Mononuclear cell (primary cell): ENCODE measurements around the gene UNK. TPM values are rescaled to one million over a fixed set of nuclear protein-coding genes. Genes with fewer than 3 reads are reported as not detected.
"Not testable (repeated sequence)": the region's sequence is repeated elsewhere in the genome, so short reads cannot be mapped to it uniquely, and the experiment has no call there.

Source experiments
- H3K27me3 ChIP-seq: 2 replicates; pipeline ENCODE4 v1.6.0; 2011; ENCODE audit warnings: low read length, control low read depth; ENCODE audit not compliant: insufficient read depth
- H3K4me1 ChIP-seq: 2 replicates; pipeline ENCODE4 v1.5.1; 2011; ENCODE audit warnings: mild to moderate bottlenecking, low read length, control low read depth; ENCODE audit not compliant: insufficient read depth
- H3K4me3 ChIP-seq: 2 replicates; pipeline ENCODE4 v1.5.1; 2011; ENCODE audit warnings: mild to moderate bottlenecking, low read length, moderate library complexity
- H3K9me3 ChIP-seq: 2 replicates; pipeline ENCODE4 v1.5.1; 2011; ENCODE audit warnings: low read depth, mild to moderate bottlenecking, control low read depth, low read length
- total RNA-seq: library from RNA; depleted of rRNA; stranded (reverse); fragments of >200 nt; gene quantifications from one replicate; pipeline ENCODE4 v1.2.3, GENCODE V29; 2012

Gene UNK
- total RNA-seq, 1 donor, result 32.8 TPM

DNA sequence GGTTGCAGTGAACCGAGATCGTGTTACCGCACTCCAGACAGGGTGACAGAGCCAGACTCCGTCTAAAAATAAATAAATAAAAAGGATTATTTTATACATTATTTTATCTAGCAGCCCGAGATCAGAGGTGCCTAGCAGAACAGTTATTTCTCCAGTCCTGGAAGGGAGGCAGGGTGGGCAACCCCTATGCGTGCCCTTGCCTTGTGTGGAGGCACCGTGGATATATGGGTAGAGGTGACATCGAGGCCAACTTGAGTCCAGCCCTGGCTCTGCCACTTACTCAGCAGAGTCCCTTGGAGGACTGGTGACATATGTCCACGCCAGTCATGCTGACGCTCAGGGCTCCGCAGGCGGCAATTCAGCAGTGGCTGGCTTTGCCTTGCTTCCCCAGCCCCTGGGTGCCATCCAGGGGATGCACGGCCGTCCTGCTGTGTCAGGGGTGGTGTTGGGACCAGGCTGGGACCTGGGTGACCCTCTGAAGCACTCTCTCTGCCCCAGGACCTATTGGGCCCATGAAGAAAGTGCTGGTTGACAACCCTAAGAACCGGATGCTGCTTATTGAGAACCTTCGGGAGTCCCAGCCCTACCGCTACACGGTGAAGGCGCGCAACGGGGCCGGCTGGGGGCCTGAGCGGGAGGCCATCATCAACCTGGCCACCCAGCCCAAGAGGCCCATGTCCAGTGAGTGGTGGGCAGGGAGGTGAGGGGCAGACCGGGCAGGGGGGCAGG is 32.8 kb upstream of the UNK start:
- Histone ChIP-seq H3K4me3 (no peak overlapping the region), H3K9me3 (no peaks in the 10 kb centered on the region), H3K4me1 (peaks cover 36% of the 10 kb centered on the region), H3K27me3 (no peaks in the 10 kb centered on the region)

DNA sequence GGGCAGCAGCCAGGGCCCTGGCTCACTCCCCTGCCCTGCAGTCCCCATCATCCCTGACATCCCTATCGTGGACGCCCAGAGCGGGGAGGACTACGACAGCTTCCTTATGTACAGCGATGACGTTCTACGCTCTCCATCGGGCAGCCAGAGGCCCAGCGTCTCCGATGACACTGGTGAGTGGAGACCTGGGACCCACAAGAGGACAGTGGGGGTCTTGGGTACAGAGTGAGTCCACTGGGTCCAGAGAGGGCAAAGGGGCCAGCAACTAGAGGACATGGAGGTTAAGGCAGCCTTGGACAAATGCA is 32.2 kb upstream of the UNK start:
- Histone ChIP-seq H3K4me3 (no peak overlapping the region), H3K27me3 (no peaks in the 10 kb centered on the region), H3K4me1 (peaks cover 36% of the 10 kb centered on the region), H3K9me3 (no peaks in the 10 kb centered on the region)

DNA sequence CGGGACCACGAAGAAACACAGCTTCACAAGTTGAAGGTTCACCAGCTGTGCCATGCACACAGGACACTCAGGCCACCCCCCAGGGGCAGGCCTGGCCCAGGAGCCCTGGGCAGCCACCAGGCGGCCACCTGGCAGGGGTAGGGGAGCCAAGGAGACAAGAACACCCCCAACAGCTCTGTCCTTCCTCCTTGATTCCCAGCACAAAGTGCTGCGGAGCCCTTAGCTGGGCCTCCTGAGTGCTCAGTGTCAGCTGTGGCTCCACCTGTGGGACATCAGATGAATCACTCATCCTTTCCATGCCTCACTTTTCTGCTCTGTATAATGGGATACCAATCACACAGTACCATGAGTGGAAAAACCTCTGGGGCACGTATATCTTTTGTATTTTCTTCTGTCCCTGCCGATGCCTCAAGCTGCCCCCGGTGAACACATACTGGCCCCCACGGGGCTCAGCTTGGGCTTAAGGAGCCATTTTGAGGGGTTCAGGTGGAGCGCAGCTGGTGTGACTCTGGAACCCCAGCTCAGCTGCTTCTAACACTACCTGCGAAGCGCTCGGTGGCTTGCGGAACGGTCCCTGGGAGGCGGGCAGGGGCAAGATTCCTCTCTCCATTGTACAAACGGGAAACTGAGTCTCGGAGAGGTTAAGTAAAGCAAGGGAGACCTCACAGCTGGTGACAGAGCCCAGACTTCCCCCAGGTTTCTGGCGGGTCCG is 31.6 kb upstream of the UNK start:
- Histone ChIP-seq H3K4me1 (peaks cover 30% of the 10 kb centered on the region), H3K9me3 (no peaks in the 10 kb centered on the region), H3K27me3 (no peaks in the 10 kb centered on the region), H3K4me3 (peak overlapping the region; percentile 37)

DNA sequence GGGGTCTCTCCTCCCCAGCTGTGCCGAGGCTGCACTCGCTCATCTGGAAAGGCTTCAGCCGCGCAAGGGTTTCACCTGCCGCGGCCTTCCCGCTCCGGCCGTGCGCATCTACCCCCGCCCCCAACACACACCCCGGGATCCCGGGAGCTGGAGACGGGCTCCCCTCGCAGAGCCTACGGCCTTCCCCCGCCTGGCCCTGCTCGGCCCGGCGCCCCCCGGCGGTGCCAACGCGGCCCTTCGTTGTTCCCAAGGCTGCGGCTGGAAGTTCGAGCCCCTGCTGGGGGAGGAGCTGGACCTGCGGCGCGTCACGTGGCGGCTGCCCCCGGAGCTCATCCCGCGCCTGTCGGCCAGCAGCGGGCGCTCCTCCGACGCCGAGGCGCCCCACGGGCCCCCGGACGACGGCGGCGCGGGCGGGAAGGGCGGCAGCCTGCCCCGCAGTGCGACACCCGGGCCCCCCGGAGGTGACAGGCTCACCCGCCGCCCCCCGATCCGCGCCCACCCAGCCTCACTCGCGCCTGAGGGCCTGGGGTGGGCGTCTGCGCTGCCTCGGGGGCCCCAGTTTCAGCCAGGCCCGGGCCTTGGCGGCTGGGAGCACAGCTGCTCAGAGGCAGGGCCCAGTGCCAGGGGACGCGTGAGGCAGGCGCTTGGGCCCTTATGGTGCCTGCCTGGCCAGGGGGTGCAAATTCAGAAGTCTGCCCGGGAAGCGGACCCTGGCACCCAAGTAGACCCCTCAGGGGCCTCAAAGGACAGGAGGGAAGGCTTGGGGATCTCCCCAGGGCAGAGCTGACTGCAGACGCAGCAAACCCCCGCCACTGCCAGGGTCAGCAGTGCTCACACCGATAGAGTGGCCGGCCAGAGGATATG is 30.9 kb upstream of the UNK start:
- Histone ChIP-seq H3K4me1 (peaks cover 29% of the 10 kb centered on the region), H3K9me3 (no peaks in the 10 kb centered on the region), H3K27me3 (no peaks in the 10 kb centered on the region), H3K4me3 (peak overlapping the region; percentile 37)

DNA sequence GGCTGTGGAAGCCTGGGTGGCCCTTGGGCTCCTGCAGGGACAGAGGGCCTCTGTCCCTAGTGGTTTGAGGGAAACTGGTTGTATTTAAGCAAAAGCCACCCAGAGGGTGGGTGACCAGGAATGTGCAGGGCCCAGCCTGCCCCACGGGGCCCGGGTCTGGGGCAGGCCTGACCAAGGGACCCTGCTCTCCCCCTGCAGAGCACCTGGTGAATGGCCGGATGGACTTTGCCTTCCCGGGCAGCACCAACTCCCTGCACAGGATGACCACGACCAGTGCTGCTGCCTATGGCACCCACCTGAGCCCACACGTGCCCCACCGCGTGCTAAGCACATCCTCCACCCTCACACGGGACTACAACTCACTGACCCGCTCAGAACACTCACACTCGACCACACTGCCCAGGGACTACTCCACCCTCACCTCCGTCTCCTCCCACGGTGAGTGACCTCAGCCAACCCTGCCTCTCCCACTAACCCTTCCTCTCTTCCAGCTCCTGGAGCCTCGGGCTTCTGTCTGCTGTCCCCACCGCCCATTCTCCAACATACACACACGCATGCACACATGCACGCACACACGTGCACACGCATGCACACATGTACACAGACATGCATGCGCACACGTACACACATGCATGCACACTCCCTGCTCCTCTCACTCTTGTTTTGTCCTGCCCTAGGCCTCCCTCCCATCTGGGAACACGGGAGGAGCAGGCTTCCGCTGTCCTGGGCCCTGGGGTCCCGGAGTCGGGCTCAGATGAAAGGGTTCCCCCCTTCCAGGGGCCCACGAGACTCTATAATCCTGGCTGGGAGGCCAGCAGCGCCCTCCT is 30.0 kb upstream of the UNK start:
- H3K4me3 ChIP-seq, result no peak overlapping the region
- no peaks in the 10 kb centered on the region for H3K9me3 ChIP-seq
- H3K27me3 ChIP-seq, result no peaks in the 10 kb centered on the region
- peaks cover 28% of the 10 kb centered on the region for H3K4me1 ChIP-seq

DNA sequence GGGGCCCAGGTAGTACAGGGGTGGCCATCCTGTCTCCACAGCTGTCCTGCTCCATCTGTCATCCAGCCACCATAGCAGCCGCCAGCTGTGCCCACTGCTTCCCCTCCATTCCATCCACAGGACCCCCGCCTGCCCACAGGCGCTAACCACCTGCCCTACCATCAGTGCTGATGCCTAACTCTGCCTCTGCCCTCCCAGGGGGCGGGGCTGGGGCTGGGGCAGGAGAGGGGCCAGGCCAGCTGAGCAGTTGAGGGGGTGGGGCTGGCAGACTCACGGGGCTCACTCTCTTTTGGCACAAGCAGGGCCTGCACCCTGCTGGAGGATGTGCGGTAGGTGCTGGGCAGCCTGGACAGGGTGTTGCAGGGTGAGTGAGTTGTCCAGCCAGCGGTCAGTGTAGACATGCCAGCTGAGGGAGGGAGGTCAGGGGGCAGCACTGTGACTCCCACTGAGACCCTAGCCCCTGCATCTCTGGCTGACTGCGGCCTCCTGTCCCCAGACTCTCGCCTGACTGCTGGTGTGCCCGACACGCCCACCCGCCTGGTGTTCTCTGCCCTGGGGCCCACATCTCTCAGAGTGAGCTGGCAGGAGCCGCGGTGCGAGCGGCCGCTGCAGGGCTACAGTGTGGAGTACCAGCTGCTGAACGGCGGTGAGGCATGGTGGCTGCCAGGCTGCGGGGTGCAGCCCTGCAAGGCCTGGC is 29.3 kb upstream of the UNK start:
- H3K27me3 ChIP-seq, result no peaks in the 10 kb centered on the region
- H3K9me3 ChIP-seq, result no peaks in the 10 kb centered on the region
- H3K4me1 ChIP-seq, result peaks cover 22% of the 10 kb centered on the region
- H3K4me3 ChIP-seq, result no peak overlapping the region

DNA sequence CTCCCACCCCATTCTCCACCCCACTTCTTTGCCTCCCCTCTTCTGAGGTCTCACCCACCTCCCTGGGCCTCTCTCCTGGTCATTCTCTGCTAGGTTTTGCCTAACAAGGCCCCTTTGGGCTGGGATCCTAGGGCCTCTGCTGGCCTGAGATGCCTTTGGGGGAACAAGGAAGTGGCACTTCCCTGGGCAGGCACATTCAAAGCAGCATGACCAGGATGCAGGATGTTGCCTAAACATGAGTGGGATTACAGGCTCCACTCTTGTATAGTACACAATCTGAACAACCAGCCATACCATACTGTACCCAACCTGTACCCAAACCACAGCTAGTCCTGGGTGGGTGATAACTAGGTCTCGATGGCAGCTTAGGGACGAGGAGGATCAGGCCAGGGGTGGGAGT is 28.6 kb upstream of the UNK start:
- no peaks in the 10 kb centered on the region for H3K27me3 ChIP-seq

DNA sequence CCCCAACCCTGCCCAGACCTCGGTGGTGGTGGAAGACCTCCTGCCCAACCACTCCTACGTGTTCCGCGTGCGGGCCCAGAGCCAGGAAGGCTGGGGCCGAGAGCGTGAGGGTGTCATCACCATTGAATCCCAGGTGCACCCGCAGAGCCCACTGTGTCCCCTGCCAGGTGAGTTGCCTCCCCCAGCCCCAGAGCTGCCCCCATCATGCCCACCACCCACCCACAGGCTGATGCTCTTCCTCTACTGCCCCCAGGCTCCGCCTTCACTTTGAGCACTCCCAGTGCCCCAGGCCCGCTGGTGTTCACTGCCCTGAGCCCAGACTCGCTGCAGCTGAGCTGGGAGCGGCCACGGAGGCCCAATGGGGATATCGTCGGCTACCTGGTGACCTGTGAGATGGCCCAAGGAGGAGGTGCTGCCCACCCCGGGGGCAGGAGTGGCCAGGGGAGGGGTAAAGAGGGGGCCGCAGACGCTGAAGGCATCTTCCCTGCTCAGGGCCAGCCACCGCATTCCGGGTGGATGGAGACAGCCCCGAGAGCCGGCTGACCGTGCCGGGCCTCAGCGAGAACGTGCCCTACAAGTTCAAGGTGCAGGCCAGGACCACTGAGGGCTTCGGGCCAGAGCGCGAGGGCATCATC is 28.0 kb upstream of the UNK start:
- H3K4me3 ChIP-seq, result no peak overlapping the region
- H3K9me3 ChIP-seq, result no peaks in the 10 kb centered on the region
- no peaks in the 10 kb centered on the region for H3K27me3 ChIP-seq
- peaks cover 22% of the 10 kb centered on the region for H3K4me1 ChIP-seq

More for the DNA sequence above, 28.6 kb upstream of the UNK start:
- H3K4me1 ChIP-seq, result peaks cover 22% of the 10 kb centered on the region
- H3K9me3 ChIP-seq, result no peaks in the 10 kb centered on the region
- H3K4me3 ChIP-seq, result no peak overlapping the region

DNA sequence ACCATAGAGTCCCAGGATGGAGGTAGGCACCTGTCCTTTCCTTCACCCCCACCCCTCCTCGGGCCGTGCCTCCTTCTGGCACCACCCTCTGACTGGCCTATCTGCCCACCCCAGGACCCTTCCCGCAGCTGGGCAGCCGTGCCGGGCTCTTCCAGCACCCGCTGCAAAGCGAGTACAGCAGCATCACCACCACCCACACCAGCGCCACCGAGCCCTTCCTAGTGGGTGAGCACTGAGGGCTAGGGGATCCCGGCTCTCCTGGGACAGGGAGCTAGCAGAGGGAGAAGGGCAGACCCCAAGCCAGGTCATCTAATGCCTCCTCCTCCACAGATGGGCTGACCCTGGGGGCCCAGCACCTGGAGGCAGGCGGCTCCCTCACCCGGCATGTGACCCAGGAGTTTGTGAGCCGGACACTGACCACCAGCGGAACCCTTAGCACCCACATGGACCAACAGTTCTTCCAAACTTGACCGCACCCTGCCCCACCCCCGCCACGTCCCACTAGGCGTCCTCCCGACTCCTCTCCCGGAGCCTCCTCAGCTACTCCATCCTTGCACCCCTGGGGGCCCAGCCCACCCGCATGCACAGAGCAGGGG is 27.4 kb upstream of the UNK start:
- Histone ChIP-seq H3K4me3 (no peak overlapping the region), H3K27me3 (no peaks in the 10 kb centered on the region), H3K4me1 (peaks cover 22% of the 10 kb centered on the region), H3K9me3 (no peaks in the 10 kb centered on the region)

DNA sequence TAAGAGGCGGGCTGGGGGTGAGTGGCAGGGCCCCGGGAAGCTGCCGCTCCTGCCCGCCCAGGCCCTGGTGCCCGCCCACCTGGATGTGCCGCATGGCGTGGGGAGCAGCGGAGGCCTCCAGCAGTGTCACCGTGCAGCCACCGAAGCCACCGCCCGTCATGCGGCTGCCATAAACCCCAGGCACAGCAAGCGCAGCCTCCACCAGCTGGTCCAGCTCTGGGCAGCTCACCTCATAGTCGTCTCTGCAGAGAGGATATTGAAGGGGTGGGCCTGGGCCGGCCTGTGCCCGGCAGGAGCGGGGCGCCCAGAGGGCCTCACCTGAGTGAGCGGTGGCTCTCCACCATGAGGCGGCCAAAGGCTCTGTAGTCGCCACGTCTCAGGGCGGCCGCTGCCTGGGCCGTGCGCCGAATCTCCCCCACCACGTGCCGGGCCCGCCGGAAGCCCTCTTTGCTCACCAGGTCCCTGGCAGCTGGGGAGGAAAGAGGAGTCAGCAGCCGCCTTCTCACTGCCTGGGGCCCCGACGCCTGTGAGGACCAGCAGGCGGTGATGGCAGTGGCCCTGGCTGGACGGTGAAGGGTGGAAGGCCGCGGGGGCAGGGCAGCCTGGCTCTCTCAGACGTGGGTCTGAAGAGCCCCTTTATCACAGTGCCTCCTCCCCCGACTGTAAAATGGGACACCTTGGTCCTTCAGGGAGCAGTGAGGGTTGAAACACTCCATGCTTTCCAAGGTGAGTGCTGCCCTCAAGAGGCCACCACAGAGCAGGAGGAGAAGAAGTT is 26.3 kb upstream of the UNK start:
- Histone ChIP-seq H3K27me3 (no peaks in the 10 kb centered on the region), H3K9me3 (no peaks in the 10 kb centered on the region), H3K4me3 (no peak overlapping the region), H3K4me1 (peaks cover 21% of the 10 kb centered on the region)

DNA sequence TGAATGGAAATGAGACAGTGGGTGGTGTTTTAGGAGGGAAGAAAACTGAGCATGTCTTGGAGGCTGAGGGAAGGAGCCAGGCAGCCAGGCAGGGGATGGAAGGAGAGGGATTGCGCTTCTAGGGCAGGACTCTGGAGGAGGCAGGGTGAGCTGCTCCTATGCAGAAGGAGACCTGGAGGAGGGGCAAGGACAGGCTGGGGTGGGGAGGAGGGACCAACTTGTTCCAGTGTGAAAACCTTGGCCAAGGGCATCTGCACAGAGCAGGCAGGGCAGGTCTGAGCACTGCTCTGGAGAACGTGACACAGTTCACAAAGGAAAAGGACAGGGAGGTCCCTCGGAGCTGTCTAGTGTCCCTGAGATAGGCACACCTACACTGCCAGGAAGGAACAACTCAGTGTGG is 25.1 kb upstream of the UNK start:
- no peaks in the 10 kb centered on the region for H3K9me3 ChIP-seq
- no peaks in the 10 kb centered on the region for H3K27me3 ChIP-seq
- H3K4me3 ChIP-seq, result no peak overlapping the region
- peaks cover 23% of the 10 kb centered on the region for H3K4me1 ChIP-seq

DNA sequence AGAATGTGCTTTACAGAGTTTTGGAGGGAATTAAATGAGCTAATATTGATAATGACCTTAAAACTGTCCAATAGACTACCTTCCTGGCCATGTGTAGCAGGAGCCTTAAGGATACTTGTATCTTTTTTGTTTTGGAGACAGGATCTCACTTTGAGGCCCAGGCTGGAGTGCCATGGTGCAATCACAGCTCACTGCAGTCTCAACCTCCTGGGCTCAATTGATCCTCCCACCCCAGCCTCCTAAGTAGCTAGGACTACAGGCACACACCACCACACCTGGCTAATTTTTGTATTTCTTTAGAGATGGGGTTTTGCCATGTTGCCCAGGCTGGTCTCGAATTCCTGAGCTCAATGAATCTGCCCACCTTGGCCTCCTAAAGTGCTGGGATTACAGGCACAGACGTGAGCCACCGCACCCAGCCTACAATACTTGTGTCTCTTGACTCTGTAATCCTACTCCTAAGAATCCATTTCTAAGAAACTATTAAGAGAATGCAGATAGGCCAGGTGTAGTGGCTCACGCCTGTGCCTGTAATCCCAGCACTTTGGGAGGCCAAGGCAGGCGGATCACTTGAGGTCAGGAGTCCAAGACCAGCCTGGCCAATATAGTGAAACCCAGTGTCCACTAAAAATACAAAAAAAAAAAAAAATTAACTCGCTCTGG is 24.5 kb upstream of the UNK start:
- H3K4me1 ChIP-seq, result peaks cover 24% of the 10 kb centered on the region
- H3K27me3 ChIP-seq, H3K9me3 ChIP-seq, H3K4me3 ChIP-seq: not testable (repeated sequence)
